Stimulated activated CD4-positive, alpha-beta T cell treated with anti-CD3 and anti-CD28 coated beads, Interleukin-12 subunit alpha, Interleukin-12 subunit beta, amount 100 ng/mL, for 4 hours (primary cell): ENCODE data around the gene ZNF606.

Experiments used
- DNase-seq: peaks from one replicate; pipeline ENCODE4 v3.0.0-alpha.2; 2020

The ZNF606 gene

DNA sequence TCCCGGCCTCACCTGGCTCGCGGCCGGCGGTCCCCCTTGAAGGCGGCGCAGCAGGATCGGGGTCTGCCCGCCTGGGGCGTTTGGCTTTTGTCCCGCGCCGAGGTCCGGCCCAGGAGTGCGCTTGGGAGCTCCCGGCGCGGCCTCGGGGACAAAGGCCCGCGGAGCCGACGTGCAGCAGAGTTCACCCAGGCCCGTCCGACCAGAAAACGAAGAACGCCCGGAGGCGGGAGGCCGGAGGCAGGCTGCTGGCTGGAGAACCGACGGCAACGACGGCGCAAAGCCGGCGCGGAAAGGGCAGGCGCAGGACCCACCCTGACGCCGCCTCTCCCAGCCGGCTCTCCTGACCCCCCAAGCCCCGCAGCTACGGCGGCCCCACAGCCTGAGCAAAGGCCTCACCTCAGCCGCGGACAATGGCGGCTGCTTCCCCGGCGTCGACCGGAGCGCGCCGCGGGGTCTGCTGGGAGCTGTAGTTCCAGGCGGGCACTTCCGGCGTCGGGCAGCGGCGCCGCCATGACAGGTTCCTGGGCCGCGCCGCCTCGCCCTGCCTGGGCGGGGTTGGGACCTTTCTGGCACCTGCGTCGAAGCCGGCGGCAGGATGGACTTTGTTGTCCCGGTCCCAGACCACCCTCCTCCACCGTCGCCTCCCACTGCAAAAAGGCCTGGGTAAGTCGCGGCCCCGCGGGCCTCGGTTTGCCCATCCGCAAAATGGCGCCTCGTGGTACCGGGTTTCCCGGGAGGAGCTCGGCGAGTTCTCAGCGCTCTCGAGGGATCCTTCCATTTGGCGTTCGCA, at the start of gene ZNF606:
Gene ZNF606, minus strand, starts transcription at position 437 of the 790 bp plus-strand sequence. CDS start 1,501 bp downstream, outside the sequence.
- peak; percentile 82 for DNase-seq

DNA sequence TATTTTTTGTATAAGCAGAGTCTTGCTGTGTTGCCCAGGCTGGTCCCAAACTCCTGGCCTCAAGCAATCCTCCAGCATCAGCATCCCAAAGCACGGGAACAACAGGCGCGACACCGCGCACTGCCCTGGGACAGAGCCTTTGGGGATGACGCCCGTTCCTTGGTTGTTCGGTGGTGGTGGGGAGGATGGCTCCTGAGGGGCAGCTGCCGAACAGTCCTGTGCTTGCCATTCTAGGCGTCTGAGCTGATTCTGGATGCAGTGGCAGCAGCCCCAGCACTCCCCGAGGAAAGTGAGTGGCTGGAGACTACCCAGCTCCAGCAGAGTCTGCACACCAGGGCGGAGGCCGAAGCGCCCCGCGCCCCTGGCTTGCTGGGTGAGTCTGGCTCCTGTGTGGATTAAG, 49.6 kb upstream of the ZNF606 start:
- DNase-seq = no peak

DNA sequence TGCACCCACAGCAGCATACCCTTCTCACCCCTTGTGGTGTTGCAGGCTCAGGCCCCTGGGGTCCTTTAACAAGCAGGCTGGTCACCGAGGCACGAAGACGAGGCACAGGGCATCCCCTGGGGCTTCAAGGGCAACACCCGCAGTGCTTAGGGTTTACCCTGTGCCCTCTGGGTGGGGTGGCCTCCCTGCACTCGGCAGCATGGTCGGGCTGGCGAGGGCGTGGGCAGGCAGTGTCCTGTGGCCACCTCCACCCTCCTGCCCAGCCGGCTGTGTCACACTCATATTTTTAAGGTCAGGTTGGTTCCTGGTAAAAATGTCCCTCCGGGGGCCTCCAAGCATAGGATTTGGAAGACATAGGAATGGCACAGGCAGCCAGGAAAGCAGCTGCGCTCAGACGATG, 45.1 kb upstream of the ZNF606 start:
- no peak for DNase-seq

DNA sequence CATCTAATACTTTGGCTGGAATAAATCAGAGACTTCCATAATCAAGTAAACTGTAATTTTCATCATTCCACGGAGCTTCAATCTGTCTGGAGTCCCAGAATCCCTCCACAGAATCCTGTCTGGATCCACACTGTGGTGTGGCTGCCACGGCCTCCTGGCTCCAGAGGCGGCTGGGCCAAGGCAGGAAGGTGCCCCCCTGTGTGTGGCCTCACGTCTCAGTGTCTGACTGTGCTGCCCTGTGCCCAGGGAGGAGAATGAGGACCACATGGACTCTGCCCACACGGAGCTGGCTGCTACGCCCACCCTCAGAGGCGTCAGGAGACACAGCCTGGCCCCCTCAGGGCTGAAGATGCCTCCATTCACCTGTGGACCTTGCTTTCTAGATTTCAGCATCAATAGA, 44.2 kb upstream of the ZNF606 start:
- no peak for DNase-seq

DNA sequence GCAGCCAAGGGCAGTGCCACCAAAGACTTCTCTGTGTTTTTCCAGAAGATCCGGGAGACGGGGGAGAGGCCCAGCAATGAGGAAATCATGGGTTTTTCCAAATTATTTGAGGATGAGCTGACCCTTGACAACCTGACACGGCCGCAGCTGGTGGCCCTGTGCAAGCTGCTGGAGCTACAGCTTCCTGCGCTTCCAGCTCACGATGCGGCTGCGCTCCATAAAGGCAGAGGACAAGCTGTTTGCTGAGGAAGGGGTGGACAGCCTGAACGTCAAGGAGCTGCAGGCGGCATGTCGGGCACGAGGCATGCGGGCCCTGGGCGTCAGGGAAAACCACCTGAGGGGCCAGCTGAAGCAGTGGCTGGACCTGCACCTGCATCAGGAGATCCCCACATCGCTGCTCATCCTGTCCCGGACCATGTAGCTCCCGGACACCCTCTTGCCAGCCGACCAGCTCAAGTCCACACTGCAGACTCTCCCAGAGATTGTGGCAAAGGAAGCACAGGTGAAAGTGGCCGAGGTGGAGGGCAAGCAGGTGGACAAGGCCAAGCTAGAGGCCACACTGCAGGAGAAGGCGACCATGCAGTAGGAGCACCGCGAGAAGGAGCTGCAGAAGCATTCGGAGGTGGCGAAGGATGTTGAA, 42.9 kb upstream of the ZNF606 start:
- DNase-seq = no peak

DNA sequence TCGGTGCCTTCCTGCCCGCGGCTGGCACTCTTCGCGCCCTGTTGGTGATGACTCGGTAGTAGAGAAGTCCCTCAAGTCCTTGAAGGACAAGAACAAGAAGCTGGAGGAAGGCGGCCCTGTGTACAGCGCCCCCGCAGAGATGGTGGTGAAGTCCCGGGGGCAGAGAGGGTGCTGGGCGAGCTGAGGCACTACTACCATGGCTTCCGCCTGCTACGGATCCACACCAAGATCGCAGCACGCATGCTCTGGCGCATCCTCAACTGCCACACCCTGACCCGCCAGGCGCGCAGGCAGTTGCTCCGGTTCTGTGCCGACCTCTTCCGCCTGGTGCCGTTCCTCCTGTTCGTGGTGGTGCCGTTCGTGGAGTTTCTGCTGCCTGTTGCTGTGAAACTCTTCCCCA, 42.3 kb upstream of the ZNF606 start:
- no peak for DNase-seq

DNA sequence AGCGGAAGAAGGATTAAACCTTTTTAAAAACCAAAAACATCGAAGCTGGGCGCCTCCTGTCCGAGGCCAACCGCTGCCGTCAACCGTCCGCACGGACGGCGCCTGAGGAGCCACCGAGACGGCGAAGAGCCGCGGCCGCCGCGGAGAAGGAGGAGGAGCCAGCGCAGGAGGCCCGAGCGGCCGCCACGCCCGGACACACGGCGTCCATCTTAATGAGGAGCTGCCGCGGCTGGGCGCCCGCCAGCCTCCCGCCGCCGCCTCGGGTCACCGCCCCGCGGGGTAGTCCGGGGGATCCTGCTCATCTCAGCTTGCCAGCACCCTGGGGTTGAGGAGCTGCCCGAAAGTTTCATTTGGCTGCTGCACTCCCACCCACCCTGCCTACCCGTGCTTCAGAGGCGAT, 41.8 kb upstream of the ZNF606 start:
- DNase-seq = no peak

DNA sequence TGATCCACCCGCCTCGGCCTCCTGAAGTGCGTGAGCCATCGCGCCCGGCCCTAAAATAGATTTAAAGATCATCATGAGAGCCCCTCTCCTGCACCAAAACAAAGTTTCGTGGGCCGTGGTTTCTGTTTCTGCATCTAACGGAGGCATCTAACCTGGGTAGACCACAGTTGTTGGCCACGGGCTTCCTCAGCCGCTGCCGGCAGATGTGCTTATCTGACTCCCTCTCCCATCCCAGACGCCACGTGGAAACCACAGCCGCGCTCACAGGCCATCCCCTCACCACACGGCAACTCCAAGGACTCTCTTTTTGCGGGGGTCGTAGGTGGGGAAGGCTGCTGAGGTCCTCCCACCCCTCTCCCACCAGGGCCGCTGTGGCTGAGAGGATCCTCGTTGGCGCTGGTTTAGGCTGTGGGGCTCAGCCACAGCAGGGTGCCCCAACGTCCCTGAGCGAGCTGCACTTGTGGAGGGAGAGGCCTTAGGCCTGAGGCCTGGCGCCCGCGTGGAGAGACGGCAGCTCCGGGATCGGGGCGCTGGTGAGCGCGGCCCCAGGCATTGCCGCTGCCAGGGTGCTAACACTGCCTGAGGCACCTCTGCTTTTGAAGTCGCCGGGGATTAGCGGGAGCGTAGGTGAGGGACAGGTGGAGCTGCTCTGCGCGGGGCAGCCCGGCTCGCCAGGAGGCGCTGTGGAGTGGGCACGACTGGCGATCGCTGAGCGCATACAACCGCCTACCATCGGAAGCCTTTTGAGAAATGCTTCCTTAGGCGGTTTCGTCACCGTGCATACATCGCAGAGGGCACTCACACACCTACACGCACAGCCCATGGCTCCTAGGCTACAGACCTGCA, 40.1 kb upstream of the ZNF606 start:
- no peak for DNase-seq

DNA sequence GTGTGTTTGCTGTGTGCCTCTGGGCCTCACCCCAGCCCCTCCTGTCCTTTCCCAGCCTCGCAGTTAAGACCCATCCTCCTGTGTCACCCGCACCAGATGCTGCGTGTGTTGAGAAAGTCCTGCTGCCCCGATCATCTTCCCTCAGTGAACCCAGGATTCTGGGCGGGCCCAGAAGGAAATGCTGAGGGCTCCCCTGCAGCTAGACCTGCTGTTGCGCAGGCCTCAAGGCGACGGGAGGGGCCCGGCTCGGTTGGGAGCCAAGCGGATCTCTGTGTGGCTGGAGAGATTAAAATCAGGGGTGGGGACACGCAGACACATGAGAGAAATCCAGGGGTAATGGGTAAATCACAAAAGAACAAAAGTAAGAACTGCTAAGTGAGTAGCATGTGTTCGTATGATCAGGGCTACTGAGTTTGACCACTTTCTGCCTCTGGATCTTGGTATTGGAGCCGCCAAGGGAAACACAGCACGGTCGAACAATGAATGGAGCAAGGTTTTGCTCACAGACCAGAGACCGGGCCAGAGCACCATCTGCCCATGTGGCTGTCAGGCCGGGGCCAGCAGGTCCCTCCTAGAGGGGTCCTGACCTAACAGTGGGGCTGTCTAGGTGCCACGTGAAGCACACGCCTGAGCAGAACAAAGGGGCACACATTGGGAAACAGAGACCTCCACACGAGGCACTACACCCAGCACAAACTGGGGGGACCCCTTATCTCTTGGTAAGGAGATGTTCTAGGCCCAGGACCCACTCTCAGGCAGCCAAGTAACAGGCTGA, 38.3 kb upstream of the ZNF606 start:
- no peak for DNase-seq

DNA sequence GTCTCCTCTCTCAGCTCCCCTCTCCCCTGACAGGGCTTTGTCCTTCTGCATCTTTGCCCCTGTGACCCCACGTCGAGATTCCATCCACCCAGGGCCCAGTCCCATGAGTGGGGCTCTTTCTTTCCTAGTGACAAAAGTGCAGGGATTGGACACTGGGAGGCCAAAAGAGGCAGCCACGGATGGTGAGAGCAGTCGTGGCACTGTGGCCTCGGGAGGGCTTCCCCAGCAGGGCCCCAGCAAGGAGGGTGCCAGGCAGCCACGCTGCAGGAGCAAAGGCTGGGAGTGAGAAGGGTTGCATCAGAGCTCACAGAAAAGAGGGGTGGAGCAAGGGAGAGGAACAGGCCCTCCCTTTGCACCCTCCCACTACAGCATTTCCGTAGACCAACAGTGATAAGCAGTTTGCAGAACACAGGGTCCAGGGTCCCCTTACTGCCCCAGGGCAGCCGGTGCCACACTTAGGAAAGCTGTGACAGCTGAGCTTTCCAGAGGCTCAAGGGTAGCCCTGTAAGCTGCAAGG, 36.1 kb upstream of the ZNF606 start:
- DNase-seq = no peak

DNA sequence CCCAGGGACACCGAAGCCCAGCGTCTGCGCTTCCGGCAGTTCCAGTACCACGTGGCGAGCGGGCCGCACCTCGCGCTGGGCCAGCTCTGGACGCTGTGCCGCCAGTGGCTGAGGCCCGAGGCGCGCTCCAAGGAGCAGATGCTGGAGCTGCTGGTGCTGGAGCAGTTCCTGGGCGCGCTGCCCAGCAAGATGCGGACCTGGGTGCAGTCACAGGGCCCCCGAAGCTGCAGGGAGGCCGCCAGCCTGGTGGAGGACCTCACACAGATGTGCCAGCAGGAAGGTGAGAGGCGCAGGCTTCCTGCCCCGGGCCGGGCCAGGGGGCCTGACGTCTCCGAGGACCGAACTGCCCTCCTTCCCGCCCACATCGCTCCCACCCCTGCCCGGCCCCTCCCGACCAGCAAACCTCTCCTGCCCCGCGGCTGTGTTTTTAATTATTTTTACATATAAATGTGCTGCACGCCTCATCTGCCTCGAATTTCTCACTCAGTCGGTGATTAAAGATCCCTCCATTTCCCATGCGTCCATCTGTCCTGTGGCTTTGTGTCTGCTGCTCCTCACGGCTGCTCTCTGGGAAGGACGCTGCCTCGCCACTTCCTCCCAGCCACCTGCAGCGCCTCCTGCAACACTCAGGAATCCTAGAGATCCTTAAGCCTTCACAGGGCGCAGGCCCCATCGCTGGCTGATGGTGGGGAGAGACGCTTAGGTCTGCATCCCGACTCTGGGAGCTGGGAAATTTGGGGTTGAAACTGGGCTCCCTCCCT, 35.5 kb upstream of the ZNF606 start:
- no peak for DNase-seq

DNA sequence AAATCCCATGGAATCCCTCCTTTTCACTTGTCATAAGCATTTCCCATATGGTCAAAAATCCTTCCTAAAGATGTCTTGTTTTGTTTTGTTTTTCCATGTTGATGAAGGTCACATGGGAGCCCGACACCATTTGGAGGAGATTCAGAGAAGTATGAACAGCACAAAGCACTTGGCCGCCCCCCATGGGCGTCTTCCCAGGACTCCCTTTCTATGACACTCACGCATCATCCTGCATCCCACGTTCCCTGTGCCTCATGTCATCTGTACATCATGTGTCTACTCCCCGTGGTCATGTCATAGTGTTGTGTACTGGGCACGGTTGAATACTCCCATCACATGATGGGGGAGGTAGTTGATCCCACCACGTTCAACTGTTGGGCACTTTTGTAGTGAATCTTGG, 33.2 kb upstream of the ZNF606 start:
- DNase-seq = no peak

DNA sequence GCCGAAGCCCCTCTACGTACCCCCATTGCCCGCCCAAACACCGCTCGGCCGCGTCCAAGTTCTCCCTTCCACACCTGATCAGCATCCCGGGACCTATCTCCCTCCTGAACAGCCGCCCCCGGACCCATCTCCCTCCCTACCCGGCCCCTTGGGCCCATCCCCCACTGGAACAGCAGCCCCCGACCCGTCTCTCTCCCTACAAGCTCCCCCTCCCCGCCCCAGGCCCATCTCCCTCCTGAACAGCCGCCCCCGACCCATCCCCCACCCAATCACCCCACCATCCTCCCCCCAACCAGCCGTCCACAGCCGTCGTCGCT, 31.8 kb upstream of the ZNF606 start:
- DNase-seq = no peak

DNA sequence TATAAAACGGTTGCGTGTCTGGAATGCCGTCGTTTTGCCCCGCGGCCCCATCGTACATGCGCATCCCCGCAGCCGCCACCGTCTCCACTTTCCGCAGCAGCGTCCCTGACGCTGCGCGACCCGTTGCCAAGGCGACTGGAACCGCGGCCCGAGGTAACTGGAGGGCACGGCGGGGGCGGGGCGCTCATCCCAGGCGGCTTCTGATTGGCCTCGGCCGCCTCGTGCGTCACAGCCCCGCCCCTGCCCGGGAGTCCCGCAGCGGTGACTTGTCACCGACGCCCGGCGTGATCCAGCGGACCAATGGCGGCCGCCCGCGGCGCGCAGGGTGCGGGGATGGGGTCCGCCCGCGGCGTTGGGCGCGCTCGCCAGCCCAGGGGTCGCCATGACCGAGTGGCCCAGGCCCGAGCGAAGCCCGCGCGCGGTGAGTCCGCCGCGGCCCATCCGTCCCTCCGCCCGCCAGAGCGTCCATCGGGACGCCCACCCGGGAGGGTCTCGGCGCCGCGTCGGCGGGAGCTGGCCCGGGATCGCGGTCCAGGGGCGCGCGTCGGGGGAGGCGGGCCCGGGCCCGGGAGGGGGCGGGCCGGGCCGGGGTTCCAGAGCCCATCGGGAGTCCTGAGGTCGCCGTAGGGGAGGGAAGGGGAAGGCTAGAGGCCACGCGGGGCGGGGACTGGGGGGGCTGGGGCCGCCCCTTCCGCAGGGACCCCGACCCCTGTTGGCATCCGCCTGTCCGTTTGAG, 31.3 kb upstream of the ZNF606 start, which contains the start of gene ZSCAN1:
Gene ZSCAN1, plus strand, starts transcription at position 285 of the 736 bp plus-strand sequence. CDS start 3,812 bp downstream, outside the sequence.
- peak; percentile 16 for DNase-seq

DNA sequence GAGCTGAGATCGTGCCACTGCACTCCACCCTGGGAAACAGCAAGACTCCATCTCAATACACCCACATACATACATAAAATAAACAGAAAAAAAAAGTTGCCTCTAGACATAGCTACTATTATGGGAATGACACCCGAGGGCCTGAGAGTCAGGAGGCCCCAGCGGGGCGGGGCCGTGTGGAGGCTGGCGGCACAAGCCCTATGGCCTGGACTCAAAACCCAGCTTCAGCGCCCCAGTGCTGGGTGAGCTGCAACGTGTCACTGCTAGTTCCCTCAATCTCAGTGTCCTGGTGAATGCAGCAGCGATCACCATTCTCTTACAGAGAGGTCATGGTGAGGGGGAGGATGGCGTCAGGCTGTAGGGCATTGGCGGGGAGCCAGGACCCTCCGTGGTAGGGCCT, 22.0 kb upstream of the ZNF606 start:
- no peak for DNase-seq

DNA sequence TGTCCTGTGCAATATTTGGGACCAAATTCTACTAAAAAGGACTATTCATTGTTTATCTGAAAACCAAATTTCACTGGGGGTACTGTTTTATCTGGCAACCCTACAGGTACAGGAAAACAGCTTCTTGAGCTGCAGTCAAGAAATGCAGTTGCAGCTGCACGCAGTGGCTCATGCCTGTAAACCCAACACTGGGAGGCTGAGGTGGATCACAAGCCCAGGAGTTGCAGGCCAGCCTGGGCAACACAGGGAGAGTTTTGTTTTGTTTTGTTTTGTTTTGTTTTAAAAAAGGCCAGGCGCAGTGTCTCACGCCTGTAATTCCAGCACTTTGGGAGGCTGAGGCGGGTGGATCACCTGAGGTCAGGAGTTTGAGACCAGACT, 19.7 kb upstream of the ZNF606 start:
- DNase-seq = no peak

DNA sequence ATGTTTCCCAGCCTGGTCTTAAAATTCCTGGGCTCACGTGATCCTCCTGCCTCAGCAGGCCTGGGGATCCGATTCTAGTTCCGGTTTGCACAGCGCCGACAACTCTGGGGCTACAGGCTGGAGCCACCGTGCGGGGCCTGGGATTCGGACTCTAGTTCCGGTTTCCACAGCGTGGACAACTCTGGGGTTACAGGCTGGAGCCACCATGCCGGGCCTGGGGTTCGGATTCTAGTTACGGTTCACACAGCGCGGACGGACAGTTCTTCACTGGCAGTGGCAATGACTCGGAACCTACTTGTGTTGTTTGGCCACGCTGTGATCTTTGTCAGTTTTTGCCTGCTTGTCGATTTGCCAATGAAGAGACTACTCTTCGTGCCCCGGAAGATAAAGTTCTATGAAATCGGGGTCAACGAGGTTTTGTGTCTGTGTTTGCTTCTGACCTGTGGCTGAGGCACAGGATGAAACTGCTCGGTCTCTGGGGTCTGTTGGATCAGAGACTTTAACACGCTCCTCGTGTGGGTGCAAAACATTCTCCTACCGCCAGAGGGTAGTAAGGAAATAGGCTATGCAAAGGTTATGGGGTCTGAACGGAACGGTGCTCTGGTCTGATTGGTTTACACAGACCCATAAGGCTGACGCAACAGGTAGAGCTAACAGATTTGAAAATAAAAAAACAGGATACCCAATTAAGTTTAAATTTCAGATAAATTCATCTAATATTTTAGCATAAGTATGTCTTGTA, 19.1 kb upstream of the ZNF606 start:
- no peak for DNase-seq

DNA sequence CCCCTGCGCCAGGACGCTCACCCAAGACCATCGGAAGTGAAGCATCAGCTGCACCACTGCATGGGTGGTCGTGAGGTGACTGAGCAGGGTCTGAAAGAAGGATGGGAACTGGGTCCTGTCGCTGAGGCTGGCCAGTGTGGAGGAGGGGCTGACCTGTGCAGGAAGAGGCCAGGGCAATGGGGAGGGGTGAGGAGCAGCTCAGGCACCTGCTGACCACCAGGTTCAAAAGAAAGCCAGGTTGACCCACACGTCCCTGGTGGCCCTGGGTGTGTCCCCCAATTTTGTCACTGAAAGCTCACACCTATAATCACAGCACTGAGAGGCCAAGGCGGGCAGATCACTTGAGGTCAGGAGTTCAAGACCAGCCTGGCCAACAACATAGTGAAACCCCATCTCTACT, 17.5 kb upstream of the ZNF606 start:
- no peak for DNase-seq

DNA sequence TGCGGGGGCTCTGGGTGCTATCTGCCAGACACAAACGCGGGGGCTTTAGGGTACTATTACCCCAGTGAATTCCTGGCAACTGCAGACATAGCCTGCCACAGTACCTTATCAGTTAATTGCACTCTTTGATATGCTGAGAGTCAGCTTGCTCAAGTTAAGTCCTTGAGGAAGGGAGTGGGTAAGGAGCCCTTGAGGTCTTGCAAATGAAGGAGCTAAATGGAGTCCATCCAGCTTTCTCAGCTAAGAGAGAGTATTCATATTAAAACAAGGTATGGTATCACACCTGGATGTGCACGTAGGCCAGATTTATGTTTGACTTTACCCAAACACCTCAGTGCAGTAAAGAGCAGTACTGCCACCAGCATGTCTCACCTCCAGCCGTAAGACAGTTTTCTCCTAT, 11.5 kb upstream of the ZNF606 start:
- no peak for DNase-seq

DNA sequence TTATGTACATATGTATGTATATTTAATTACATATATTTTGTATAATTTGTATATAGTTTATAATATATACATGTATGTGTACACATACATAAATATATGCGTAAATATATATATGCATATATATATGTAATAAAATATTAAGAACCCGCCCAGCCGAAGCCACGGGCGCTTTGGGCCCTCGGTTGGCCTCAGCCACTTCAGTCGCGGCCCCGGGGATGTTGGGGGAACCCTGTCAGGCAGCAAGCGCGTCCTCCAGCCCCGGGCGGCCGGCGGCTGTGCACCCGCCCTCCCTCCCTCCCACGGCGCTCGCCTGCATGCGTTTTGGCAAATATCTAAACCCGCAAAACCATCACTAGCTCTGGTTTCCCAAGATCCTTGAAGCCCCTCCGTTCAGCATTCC, 7.9 kb upstream of the ZNF606 start:
- DNase-seq = no peak
